Measurements from ENCODE around the gene ADSL.

- TF ChIP-seq CTCF (IDR thresholded peaks at IDR 0.05) (no peak), POLR2A (IDR thresholded peaks at IDR 0.05) (no peak)
Measured at GRCh38 chr22:40323681-40324171, 22.6 kb upstream of the ADSL start.
